Measurements from ENCODE around the gene PPP2R3B.

- TF ChIP-seq, protein P1, sequence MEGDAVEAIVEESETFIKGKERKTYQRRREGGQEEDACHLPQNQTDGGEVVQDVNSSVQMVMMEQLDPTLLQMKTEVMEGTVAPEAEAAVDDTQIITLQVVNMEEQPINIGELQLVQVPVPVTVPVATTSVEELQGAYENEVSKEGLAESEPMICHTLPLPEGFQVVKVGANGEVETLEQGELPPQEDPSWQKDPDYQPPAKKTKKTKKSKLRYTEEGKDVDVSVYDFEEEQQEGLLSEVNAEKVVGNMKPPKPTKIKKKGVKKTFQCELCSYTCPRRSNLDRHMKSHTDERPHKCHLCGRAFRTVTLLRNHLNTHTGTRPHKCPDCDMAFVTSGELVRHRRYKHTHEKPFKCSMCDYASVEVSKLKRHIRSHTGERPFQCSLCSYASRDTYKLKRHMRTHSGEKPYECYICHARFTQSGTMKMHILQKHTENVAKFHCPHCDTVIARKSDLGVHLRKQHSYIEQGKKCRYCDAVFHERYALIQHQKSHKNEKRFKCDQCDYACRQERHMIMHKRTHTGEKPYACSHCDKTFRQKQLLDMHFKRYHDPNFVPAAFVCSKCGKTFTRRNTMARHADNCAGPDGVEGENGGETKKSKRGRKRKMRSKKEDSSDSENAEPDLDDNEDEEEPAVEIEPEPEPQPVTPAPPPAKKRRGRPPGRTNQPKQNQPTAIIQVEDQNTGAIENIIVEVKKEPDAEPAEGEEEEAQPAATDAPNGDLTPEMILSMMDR (IDR thresholded peaks at IDR 0.05): no peak
- TF ChIP-seq POLR2A (IDR thresholded peaks at IDR 0.05) (no peak), POLR2AphosphoS5 (IDR thresholded peaks at IDR 0.05) (no peak)
These were observed 71.7 kb downstream of the PPP2R3B start for GRCh38 chrX:314781-315595.
